Thyroid gland (tissue), 4 donors: ENCODE results near the gene TMPRSS6. TPM values are rescaled to one million over a fixed set of nuclear protein-coding genes. Genes with fewer than 3 reads are reported as not detected.

Experiments
- DNase-seq, 2 donors: peaks; one replicate each; pipeline ENCODE4 v3.0.0-alpha.2; 2019
- H3K27ac ChIP-seq, 3 donors: fragments of 200-600 bp; sonication (generic); 1 replicate in 2 of 3; 2 replicates in 1 of 3; pipeline ENCODE4 v1.5.1; 2016 to 2019; ENCODE audit warnings: mild to moderate bottlenecking in 1 of 3, moderate library complexity in 1 of 3
- H3K27me3 ChIP-seq: fragments of 200-600 bp; sonication (generic); one replicate; pipeline ENCODE4 v1.5.1; 2019
- H3K36me3 ChIP-seq, 2 donors: fragments of 200-600 bp; sonication (generic); one replicate each; pipeline ENCODE4 v1.5.1; 2016 to 2019
- H3K4me1 ChIP-seq, 2 donors: fragments of 200-600 bp; sonication (generic); one replicate each; pipeline ENCODE4 v1.5.1; 2017 to 2019
- H3K4me3 ChIP-seq, 3 donors: fragments of 200-600 bp; sonication (generic); replicated peaks in 1 of 3; 1 replicate in 2 of 3; 2 replicates in 1 of 3; pipeline ENCODE4 v1.5.1; 2016; ENCODE audit warnings: mild to moderate bottlenecking in 1 of 3
- H3K9me3 ChIP-seq: fragments of 200-600 bp; sonication (generic); one replicate; pipeline ENCODE4 v1.5.1; 2017
- POLR2A ChIP-seq, 2 donors: fragments of 450-650 bp; IDR thresholded peaks; one replicate each; pipeline ENCODE4 v1.6.1; 2017; ENCODE audit warnings: antibody characterized with exemption in 2 of 2, mild to moderate bottlenecking in 2 of 2, moderate library complexity in 1 of 2
- WGBS, 2 donors: methylation state at CpG; one replicate each; pipeline ENCODE4 v1.1.5; 2017; 5-methylcytosine and 5-hydroxymethylcytosine counted together
- intact Hi-C: fragments of 100-400 bp; cut with DNase I; formaldehyde crosslinking; loops from one replicate; pipeline ENCODE4 v1.15.1; 2023
- total RNA-seq, 4 donors: library from RNA; depleted of rRNA; stranded (reverse); fragments of >200 nt; gene quantifications; one replicate each; pipeline ENCODE4 v1.2.3, GENCODE V29; 2016
- TF ChIP-seq, protein P1 (sequence below), 6 experiments: fragments of 200-600 bp in 3 of 6; fragments of 450-650 bp in 3 of 6; sonication (generic) in 3 of 6; IDR thresholded peaks; one replicate each; pipeline ENCODE4 v1.5.1; 2016 to 2019; ENCODE audit warnings: antibody characterized with exemption in 6 of 6, mild to moderate bottlenecking in 2 of 6, inconsistent platforms in 1 of 6, moderate library complexity in 1 of 6

Gene TMPRSS6
- total RNA-seq, 4 donors from 2014 or later: 0.50 TPM; not detected in 3

GRCh38 chr22:37105990-37106389, 3.5 kb downstream of the TMPRSS6 start:
- Histone ChIP-seq H3K9me3 (no peaks in the 10 kb centered on the region), H3K4me3 (no peak overlapping the region), H3K4me1 (peaks cover 0 to 5% of the 10 kb centered on the region in 2 donors), H3K27me3 (no peaks in the 10 kb centered on the region), H3K36me3 (no peaks in the 10 kb centered on the region), H3K27ac (no peak overlapping the region)
- intact Hi-C loops: no loop called here
- 93 to 95% methylated on average over 5 of the region's 5 CpGs for WGBS, 2 donors
- no peak for TF ChIP-seq POLR2A (IDR thresholded peaks at IDR 0.05)
- TF ChIP-seq, protein P1, sequence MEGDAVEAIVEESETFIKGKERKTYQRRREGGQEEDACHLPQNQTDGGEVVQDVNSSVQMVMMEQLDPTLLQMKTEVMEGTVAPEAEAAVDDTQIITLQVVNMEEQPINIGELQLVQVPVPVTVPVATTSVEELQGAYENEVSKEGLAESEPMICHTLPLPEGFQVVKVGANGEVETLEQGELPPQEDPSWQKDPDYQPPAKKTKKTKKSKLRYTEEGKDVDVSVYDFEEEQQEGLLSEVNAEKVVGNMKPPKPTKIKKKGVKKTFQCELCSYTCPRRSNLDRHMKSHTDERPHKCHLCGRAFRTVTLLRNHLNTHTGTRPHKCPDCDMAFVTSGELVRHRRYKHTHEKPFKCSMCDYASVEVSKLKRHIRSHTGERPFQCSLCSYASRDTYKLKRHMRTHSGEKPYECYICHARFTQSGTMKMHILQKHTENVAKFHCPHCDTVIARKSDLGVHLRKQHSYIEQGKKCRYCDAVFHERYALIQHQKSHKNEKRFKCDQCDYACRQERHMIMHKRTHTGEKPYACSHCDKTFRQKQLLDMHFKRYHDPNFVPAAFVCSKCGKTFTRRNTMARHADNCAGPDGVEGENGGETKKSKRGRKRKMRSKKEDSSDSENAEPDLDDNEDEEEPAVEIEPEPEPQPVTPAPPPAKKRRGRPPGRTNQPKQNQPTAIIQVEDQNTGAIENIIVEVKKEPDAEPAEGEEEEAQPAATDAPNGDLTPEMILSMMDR (IDR thresholded peaks at IDR 0.05): no peak
- no peak for DNase-seq

GRCh38 chr22:37105154-37105553, 4.4 kb downstream of the TMPRSS6 start:
- H3K27me3 ChIP-seq: no peaks in the 10 kb centered on the region
- no peak overlapping the region for H3K4me3 ChIP-seq
- intact Hi-C loops: no loop called here
- H3K9me3 ChIP-seq: no peaks in the 10 kb centered on the region
- no peaks in the 10 kb centered on the region for H3K36me3 ChIP-seq
- no peak for DNase-seq
- no peak overlapping the region for H3K27ac ChIP-seq
- WGBS, 2 donors: 19 to 42% methylated on average over 6 to 7 of the region's 7 CpGs
- TF ChIP-seq, protein P1 (IDR thresholded peaks at IDR 0.05): no peak
- TF ChIP-seq POLR2A (IDR thresholded peaks at IDR 0.05): no peak
- H3K4me1 ChIP-seq: peaks cover 0 to 5% of the 10 kb centered on the region in 2 donors

GRCh38 chr22:37103656-37104452, 5.7 kb downstream of the TMPRSS6 start:
- 47 to 51% methylated on average over 14 of the region's 14 CpGs for WGBS, 2 donors
- intact Hi-C loops: no loop called here
- Histone ChIP-seq H3K4me3 (no peak overlapping the region), H3K27me3 (no peaks in the 10 kb centered on the region), H3K4me1 (peaks cover 0 to 8% of the 10 kb centered on the region in 2 donors), H3K27ac (no peak overlapping the region), H3K36me3 (no peaks in the 10 kb centered on the region), H3K9me3 (no peaks in the 10 kb centered on the region)
- DNase-seq: no peak
- TF ChIP-seq POLR2A (IDR thresholded peaks at IDR 0.05): no peak
- TF ChIP-seq, protein P1 (IDR thresholded peaks at IDR 0.05): no peak

GRCh38 chr22:37103151-37103550, 6.4 kb downstream of the TMPRSS6 start:
- WGBS, 2 donors: 23 to 33% methylated on average over 7 to 12 of the region's 18 CpGs
- H3K4me3 ChIP-seq: no peak overlapping the region
- no peak overlapping the region for H3K27ac ChIP-seq
- no peaks in the 10 kb centered on the region for H3K27me3 ChIP-seq
- peaks cover 0 to 8% of the 10 kb centered on the region in 2 donors for H3K4me1 ChIP-seq
- H3K36me3 ChIP-seq: no peaks in the 10 kb centered on the region
- intact Hi-C loops: no loop called here
- no peaks in the 10 kb centered on the region for H3K9me3 ChIP-seq
- no peak for DNase-seq
- TF ChIP-seq, protein P1 (IDR thresholded peaks at IDR 0.05): no peak
- no peak for TF ChIP-seq POLR2A (IDR thresholded peaks at IDR 0.05)

DNA sequence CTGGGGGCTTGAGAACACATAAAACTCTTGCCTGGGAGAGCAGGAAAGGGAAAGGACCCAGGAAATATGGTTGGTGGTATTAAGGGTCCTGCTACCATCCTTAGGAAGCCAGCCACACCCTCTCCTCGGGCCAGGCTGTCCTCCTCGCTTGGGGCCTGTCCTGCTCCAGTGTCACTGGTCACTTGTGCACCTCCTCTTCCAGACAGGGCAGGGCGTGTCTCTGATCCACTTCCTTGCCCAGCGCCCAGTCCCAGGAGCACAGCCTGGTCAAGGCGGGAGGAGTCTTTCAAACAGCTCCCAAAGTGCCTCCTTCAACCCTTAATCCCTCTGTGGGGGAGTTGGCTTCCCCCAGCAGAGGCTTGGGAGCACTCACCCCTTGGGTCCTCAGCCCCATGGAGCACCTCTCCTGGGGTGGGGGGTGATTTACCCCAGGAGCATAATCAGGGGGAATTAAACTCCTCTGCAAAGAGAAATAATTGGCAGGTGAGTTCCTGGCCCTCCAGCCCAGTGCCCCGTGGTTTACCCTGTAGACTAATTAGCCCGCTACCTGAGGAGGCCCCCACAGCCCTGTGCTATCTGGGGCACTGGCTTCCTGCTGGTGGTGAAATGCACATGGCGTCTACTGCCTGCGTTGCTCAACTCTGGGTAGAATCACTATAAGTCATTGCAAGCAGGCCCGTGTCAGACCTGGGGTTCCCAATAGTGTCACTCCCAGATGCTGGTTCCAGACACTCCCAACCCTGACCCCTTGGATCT, 8.0 kb downstream of the TMPRSS6 start:
- no peaks in the 10 kb centered on the region for H3K9me3 ChIP-seq
- WGBS, 2 donors: 83 to 92% methylated on average over 10 of the region's 10 CpGs
- TF ChIP-seq, protein P1 (IDR thresholded peaks at IDR 0.05): no peak
- peaks cover 0 to 8% of the 10 kb centered on the region in 2 donors for H3K4me1 ChIP-seq
- no peak overlapping the region for H3K27ac ChIP-seq
- no peaks in the 10 kb centered on the region for H3K36me3 ChIP-seq
- H3K4me3 ChIP-seq: no peak overlapping the region
- H3K27me3 ChIP-seq: no peaks in the 10 kb centered on the region
- DNase-seq: no peak
- intact Hi-C loops: no loop called here
